HTERT RPE-1 (cell line): Measurements from ENCODE around the gene FAM200C.

Source experiments
- in situ Hi-C: fragments of 300-500 bp; cut with MboI; formaldehyde crosslinking; loops from 4 replicates; pipeline ENCODE4 v1.14.3; 2020; ENCODE audit warnings: low sequenced_read_pairs

Gene FAM200C

DNA sequence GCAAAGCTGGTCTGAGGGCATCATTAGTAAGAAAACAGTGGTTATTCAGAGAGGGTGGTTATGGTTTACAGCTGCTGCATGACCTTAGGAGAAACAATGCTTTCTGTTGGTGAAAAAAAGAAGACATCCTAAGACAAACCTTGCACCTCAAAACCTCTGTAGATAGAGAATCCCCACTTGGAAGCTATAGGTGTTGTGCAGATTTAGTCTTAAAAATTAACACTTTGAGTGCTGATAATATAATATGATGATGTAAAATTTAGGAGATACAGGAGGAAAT, 20.4 kb upstream of the FAM200C start:
- in situ Hi-C loops: no loop called here

- in situ Hi-C loops: no loop called here
These were observed 19.8 kb upstream of the FAM200C start for GRCh38 chr5:160419458-160420330.

- in situ Hi-C loops: no loop called here
These were observed 19.0 kb upstream of the FAM200C start, which contains the start of gene SLU7 for GRCh38 chr5:160418561-160419457. TSS of gene SLU7 (minus strand) at chr5:160419081. CDS start at chr5:160415294, 3,787 bp downstream.

DNA sequence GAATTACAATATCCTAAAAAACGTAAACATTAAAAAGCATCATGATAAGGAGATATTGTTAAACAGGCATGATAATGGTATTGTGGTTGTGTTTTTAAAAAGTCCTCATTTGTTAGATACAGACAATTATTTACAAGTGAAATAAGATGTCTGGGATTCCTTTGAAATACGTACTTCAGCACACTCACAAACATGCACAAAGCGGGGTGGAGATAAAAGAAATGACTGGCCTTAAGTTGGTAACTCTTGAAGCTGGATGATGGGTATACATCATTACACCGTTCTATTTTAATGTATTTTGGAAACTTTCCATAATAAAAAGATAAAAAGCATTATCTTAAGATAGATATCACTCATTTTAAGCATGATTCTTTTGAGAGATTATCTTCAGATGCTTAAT, 1.0 kb downstream of the FAM200C start:
- in situ Hi-C loops: no loop called here

GRCh38 chr5:160397492-160397891, 2.4 kb downstream of the FAM200C start:
- in situ Hi-C loops: no loop called here

DNA sequence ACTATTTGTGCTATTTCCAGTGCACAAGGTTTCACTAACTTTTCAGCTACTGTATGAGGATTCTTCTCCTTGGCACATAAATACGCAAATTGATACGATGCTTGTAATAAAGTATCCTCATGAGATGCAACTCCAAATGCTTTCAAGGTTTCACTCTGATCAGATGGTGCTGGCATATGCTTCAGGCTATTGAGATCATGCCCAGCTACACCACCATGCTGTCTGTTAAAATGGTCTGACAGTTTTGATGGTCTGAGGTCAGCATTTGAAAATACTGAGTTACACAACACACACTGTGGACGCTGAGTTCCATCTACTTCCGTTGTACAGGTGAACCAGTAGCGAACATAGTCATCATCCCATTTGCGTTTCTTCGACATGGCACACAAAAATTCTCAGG, 4.7 kb downstream of the FAM200C start:
- in situ Hi-C loops: no loop called here

DNA sequence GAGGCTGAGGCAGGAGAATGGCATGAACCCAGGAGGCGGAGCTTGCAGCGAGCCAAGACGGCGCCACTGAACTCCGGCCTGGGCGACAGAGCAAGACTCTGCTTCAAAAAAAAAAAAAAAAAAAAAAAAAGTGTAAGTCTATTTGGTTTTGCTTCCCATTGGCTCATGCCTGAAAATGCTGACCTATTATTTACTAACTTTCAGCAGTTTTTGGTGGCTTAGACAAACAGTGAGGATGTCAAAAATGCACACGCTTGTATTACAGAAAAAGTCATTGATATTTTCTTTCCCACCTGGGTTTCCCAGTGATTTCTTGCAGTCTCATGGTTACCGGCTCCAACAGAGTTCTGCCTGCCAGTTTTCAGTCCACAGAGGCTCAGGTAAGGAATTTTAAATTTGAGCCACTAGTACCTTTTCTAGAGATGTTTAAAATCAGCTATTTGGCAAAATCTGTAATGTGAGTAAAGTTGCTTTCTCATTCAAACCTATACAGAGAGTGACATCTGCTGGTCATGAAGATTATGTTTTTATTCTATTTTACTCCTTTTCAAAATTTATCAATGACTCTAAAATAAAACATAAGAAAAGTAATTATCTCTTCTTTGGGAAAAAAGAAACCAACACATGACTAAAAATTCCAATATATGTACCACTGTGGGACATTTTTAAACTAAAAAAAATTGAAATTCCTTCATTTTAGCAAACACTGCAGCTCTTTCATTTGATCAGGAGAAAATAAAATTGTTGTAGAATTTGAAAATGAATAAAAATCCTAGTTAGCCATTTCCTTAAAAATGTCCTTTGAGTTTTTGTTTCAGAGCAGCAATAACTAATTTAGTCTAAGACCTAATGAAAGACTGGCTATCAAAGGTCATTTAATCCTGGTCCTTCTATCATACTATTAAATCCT, 8.8 kb downstream of the FAM200C start:
- in situ Hi-C loops: no loop called here

DNA sequence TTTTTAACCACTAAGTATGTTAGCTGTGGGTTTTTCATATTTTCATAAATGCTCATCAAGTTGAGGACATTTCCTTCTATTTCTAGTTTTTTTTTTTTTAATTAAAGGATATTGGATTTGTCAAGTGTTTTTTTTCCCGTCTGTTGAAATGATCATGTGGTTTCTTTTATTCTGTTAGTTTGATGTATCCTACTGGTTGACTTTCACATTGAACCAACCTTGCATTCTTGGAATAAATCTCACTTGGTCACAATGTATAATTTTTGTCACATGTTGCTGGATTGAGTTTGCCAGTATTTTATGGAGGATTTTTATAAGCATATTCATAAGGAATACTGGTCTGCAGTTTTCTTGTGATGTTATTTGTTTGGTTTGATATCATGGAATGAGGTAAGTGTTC, 12.4 kb downstream of the FAM200C start:
- in situ Hi-C loops: no loop called here

DNA sequence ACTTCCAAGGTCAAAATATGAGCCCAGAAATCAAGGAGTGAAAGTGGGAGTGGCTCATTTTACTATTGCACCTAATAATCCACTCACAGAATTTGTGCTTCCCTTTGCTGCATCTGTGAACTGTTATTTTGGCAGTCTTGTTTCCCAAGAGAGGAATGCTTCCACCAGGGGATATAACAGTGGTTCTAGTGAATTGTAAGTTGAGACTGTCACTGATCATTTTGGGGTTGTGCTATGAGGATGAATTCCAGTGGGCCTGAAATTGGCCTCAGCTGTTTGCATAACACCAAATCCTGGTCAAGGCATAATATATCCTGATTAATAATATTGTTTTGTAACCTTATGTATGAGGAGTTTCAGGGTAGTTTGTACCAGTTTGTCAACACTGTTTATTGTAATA, 14.4 kb downstream of the FAM200C start:
- in situ Hi-C loops: no loop called here

DNA sequence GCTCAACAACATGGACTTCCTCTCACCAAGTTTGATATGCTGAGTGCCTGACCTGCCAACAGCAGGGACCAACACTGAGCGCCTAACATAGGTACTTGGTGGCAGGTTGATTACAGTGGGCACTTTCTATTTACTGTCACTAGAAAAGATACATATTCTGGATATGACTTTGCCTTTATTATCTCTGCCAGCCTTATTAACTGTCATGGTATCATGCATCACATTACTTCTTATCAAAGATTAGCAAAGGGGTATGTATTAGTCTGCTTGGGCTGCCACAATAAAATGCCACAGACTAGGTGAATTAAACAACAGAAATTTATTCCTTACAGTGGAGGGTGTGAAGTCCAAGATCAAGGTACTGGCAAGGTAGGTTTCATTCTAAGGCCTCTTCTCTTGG, 15.2 kb downstream of the FAM200C start:
- in situ Hi-C loops: no loop called here

- in situ Hi-C loops: no loop called here
These were observed 17.5 kb downstream of the FAM200C start for GRCh38 chr5:160382346-160382745.

GRCh38 chr5:160380041-160380440, 19.8 kb downstream of the FAM200C start:
- in situ Hi-C loops: no loop called here

GRCh38 chr5:160379511-160379910, 20.3 kb downstream of the FAM200C start:
- in situ Hi-C loops: no loop called here

- in situ Hi-C loops: no loop called here
These were observed 21.5 kb downstream of the FAM200C start for GRCh38 chr5:160378330-160378729.

- in situ Hi-C loops: no loop called here
These were observed 22.2 kb downstream of the FAM200C start for GRCh38 chr5:160377651-160378050.

GRCh38 chr5:160376416-160376815, 23.4 kb downstream of the FAM200C start:
- in situ Hi-C loops: no loop called here

DNA sequence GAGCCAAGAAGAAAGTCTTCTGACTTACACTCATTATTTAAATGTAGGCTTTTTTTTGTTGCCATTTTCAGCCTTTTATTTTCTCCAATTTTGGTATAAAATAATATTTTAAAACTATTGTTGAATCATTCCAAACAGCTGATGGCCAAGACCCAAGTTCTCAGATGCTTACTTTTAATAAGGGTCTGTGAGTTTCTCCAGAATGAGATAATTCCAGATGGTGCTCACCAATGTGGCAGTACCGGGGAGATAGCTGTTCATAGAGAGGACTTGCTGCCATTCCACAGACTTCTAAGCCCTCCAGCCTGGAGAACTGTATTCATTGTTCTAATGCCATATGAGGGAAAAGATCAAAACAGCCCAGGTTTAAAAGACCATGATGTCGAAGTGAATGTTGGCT, 24.2 kb downstream of the FAM200C start:
- in situ Hi-C loops: no loop called here

- in situ Hi-C loops: no loop called here
These were observed 24.7 kb downstream of the FAM200C start for GRCh38 chr5:160375166-160375565.

DNA sequence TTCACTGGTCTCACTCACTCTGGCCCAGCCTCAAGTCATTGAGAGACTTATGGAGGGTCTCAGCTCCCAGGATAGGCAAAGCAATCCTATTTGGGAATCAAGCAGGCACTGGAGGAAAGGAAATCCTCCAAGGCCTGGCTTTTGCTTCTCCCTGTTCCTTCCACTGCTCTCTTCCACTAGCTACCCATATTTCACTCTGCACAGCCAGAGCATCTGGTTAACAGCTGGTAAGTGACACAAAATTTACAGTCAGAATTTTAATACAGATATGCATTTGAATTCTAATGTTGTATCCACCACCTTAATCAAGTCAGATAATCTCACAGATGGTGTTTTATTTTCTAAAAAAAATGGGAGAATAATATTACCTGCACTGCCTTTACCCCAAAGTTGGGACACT, 28.6 kb downstream of the FAM200C start:
- in situ Hi-C loops: no loop called here

DNA sequence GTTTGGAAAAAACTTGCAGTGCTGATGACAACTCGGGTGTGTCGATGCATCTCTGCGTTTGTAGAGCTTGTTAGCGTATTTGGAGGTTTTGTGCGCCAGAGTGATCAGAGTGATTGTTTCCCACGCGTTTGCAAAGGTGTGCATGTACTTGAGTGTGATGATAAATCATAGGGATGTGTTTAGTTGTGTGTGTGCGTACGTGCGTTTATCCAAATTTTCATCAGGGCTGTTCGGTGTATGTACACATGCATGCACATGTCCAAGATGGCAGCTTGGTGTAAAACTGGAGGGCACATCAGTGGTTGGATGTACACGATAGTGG, 29.2 kb downstream of the FAM200C start:
- in situ Hi-C loops: no loop called here
